GM23248 (cell line): ENCODE data around the gene CFAP43. TPM values are rescaled to one million over a fixed set of nuclear protein-coding genes. Genes with fewer than 3 reads are reported as not detected.

Experiments used
- DNase-seq: peaks from one replicate; pipeline ENCODE4 v3.0.0-alpha.2; 2015
- H2AFZ ChIP-seq: fragments of 200-600 bp; sonication (generic); 2 replicates; pipeline ENCODE4 v1.6.1; 2016; ENCODE audit warnings: antibody characterized with exemption
- H3F3A ChIP-seq: fragments of 200-600 bp; sonication (generic); 2 replicates; pipeline ENCODE4 v1.6.1; 2016; ENCODE audit warnings: mild to moderate bottlenecking, antibody characterized with exemption, mixed run types; ENCODE audit not compliant: insufficient read depth
- H3K27ac ChIP-seq: fragments of 200-600 bp; sonication (generic); 2 replicates; pipeline ENCODE4 v1.5.1; 2016; ENCODE audit warnings: mild to moderate bottlenecking
- H3K27me3 ChIP-seq: fragments of 200-600 bp; sonication (generic); replicated peaks from 2 replicates; pipeline ENCODE4 v1.6.1; 2016; ENCODE audit warnings: mild to moderate bottlenecking; ENCODE audit not compliant: insufficient read depth
- H3K36me3 ChIP-seq: fragments of 200-600 bp; sonication (generic); 2 replicates; pipeline ENCODE4 v1.6.1; 2016; ENCODE audit warnings: low read depth, mild to moderate bottlenecking
- H3K4me1 ChIP-seq: fragments of 200-600 bp; sonication (generic); 2 replicates; pipeline ENCODE4 v1.6.1; 2016; ENCODE audit warnings: mild to moderate bottlenecking; ENCODE audit not compliant: insufficient read depth
- H3K4me2 ChIP-seq: fragments of 200-600 bp; sonication (generic); one replicate; pipeline ENCODE4 v1.6.1; 2016; ENCODE audit warnings: mild to moderate bottlenecking; ENCODE audit not compliant: unreplicated experiment
- H3K4me3 ChIP-seq: fragments of 200-600 bp; sonication (generic); 2 replicates; pipeline ENCODE4 v1.5.1; 2016; ENCODE audit warnings: mild to moderate bottlenecking
- H3K79me2 ChIP-seq: fragments of 200-600 bp; sonication (generic); 2 replicates; pipeline ENCODE4 v1.6.1; 2016; ENCODE audit warnings: mild to moderate bottlenecking; ENCODE audit not compliant: insufficient read depth
- H3K9ac ChIP-seq: fragments of 200-600 bp; sonication (generic); 2 replicates; pipeline ENCODE4 v1.6.1; 2016; ENCODE audit warnings: mild to moderate bottlenecking
- H3K9me2 ChIP-seq: fragments of 200-600 bp; sonication (generic); 2 replicates; pipeline ENCODE4 v1.6.1; 2016; ENCODE audit warnings: mixed run types, mild to moderate bottlenecking, moderate library complexity; ENCODE audit not compliant: insufficient read depth
- H3K9me3 ChIP-seq: fragments of 200-600 bp; sonication (generic); one replicate; pipeline ENCODE4 v1.6.1; 2017; ENCODE audit warnings: low read depth
- H4K20me1 ChIP-seq: fragments of 200-600 bp; sonication (generic); 2 replicates; pipeline ENCODE4 v1.6.0; 2016; ENCODE audit not compliant: insufficient read depth
- EZH2 ChIP-seq: fragments of 200-600 bp; sonication (generic); IDR thresholded peaks from 2 replicates; pipeline ENCODE4 v1.6.1; 2018; ENCODE audit warnings: antibody characterized with exemption, mild to moderate bottlenecking; ENCODE audit not compliant: insufficient read depth, poor library complexity, severe bottlenecking
- EZH2phosphoT487 ChIP-seq: fragments of 200-600 bp; sonication (generic); IDR thresholded peaks from 2 replicates; pipeline ENCODE4 v1.6.1; 2018; ENCODE audit warnings: antibody characterized with exemption, moderate library complexity, mild to moderate bottlenecking, low read depth; ENCODE audit not compliant: insufficient read depth
- WGBS, 2 experiments: methylation state at CpG; one replicate each; pipeline ENCODE4 v1.1.6; 2015 to 2017; ENCODE audit warnings: low lambda C conversion rate in 2 of 2, low coverage in 1 of 2; ENCODE audit errors: missing lambda C conversion rate in 2 of 2; 5-methylcytosine and 5-hydroxymethylcytosine counted together
- in situ Hi-C: fragments of 300-500 bp; cut with MboI; formaldehyde crosslinking; loops from 2 replicates; pipeline ENCODE4 v1.15.0; 2020
- polyA plus RNA-seq: library from polyadenylated mRNA; unstranded; fragments of >200 nt; fragmentation: Nextera tagmentation; extraction: Ambion mirVana; gene quantifications from 2 replicates; pipeline ENCODE4 v1.2.1, GENCODE V29; 2016
- total RNA-seq: library from RNA; depleted of rRNA; stranded (reverse); fragments of >200 nt; shearing (Covaris generic); gene quantifications from 2 replicates; pipeline ENCODE4 v1.2.3, GENCODE V29; 2014

Gene CFAP43
- total and polyA plus RNA-seq, 2 experiments from 2014 or later = 0.14 TPM; not detected in 1

- Histone ChIP-seq H3K4me2 (no peak overlapping the region), H3K4me1 (peaks cover 17% of the 10 kb centered on the region; the same call in 1 of the 2 replicates), H3K9me3 (no peaks in the 10 kb centered on the region), H3K9ac (no peak overlapping the region), H3F3A (no peaks in the 10 kb centered on the region; the same call in 1 of the 2 replicates), H3K36me3 (no peaks in the 10 kb centered on the region), H3K79me2 (peaks cover 9% of the 10 kb centered on the region; the same call in 1 of the 2 replicates), H3K27ac (no peak overlapping the region), H3K4me3 (no peak overlapping the region), H2AFZ (no peak overlapping the region), H4K20me1 (no peaks in the 10 kb centered on the region), H3K9me2 (no peaks in the 10 kb centered on the region), H3K27me3 (no peaks in the 10 kb centered on the region)
- no peak for TF ChIP-seq EZH2phosphoT487
- DNase-seq = no peak
- in situ Hi-C loops = no loop called here
- WGBS, 2 experiments = 98% methylated on average over 2 of the region's 2 CpGs
Observed at GRCh38 chr10:104127411-104127810, 104.8 kb downstream of the CFAP43 start.

- TF ChIP-seq EZH2 (no peak), EZH2phosphoT487 (no peak)
- no peaks in the 10 kb centered on the region for H3K27me3 ChIP-seq
- no peak overlapping the region for H3K9ac ChIP-seq
- peaks cover 17% of the 10 kb centered on the region for H3F3A ChIP-seq
- no peaks in the 10 kb centered on the region for H3K36me3 ChIP-seq
- H2AFZ ChIP-seq = peak overlapping the region; percentile 26; the same call in 1 of the 2 replicates
- WGBS, 2 experiments = 44 to 62% methylated on average over 1 of the region's 1 CpG
- H4K20me1 ChIP-seq = no peaks in the 10 kb centered on the region
- H3K27ac ChIP-seq = no peak overlapping the region
- H3K4me2 ChIP-seq = peak overlapping the region; percentile 93
- peak; percentile 47 for DNase-seq
- in situ Hi-C loops = no loop called here
- no peaks in the 10 kb centered on the region for H3K9me2 ChIP-seq
- H3K79me2 ChIP-seq = peaks cover 10% of the 10 kb centered on the region; the same call in 1 of the 2 replicates
- peaks cover 29% of the 10 kb centered on the region for H3K4me1 ChIP-seq
- no peaks in the 10 kb centered on the region for H3K9me3 ChIP-seq
- peak overlapping the region; percentile 85; the same call in 1 of the 2 replicates for H3K4me3 ChIP-seq
Observed at GRCh38 chr10:104123397-104123796, 108.8 kb downstream of the CFAP43 start.

- DNase-seq = peak; percentile 60
- 16 to 19% methylated on average over 22 to 23 of the region's 23 CpGs for WGBS, 2 experiments
- peak overlapping the region; percentile 85 for H3K4me3 ChIP-seq
- H3K36me3 ChIP-seq = no peaks in the 10 kb centered on the region
- H3K27me3 ChIP-seq = no peaks in the 10 kb centered on the region
- H3K9me3 ChIP-seq = no peaks in the 10 kb centered on the region
- H3K4me2 ChIP-seq = peak overlapping the region; percentile 93
- peaks cover 17% of the 10 kb centered on the region for H3F3A ChIP-seq
- H3K27ac ChIP-seq = peak overlapping the region; percentile 100
- peaks cover 10% of the 10 kb centered on the region; the same call in 1 of the 2 replicates for H3K79me2 ChIP-seq
- peak overlapping the region; percentile 98 for H3K9ac ChIP-seq
- no peaks in the 10 kb centered on the region for H4K20me1 ChIP-seq
- H3K9me2 ChIP-seq = no peaks in the 10 kb centered on the region
- peaks cover 36% of the 10 kb centered on the region for H3K4me1 ChIP-seq
- H2AFZ ChIP-seq = peak overlapping the region; percentile 92
- in situ Hi-C loops = no loop called here
- TF ChIP-seq EZH2phosphoT487 = no peak
Observed at GRCh38 chr10:104122225-104123107, 109.7 kb downstream of the CFAP43 start.

- TF ChIP-seq EZH2 (no peak), EZH2phosphoT487 (no peak)
- peak within 1 kb of the TSS; percentile 92 for H2AFZ ChIP-seq
- peaks cover 10% of the 10 kb centered on the region; the same call in 1 of the 2 replicates for H3K79me2 ChIP-seq
- H3F3A ChIP-seq = peaks cover 17% of the 10 kb centered on the region
- H4K20me1 ChIP-seq = no peaks in the 10 kb centered on the region
- H3K4me2 ChIP-seq = peak within 1 kb of the TSS; percentile 93
- H3K9me3 ChIP-seq = no peaks in the 10 kb centered on the region
- H3K27me3 ChIP-seq = no peaks in the 10 kb centered on the region
- H3K4me3 ChIP-seq = peak within 1 kb of the TSS; percentile 85
- in situ Hi-C loops = no loop called here
- peaks cover 40% of the 10 kb centered on the region for H3K4me1 ChIP-seq
- DNase-seq = peak; percentile 99
- H3K9me2 ChIP-seq = no peaks in the 10 kb centered on the region
- peak within 1 kb of the TSS; percentile 98 for H3K9ac ChIP-seq
- H3K27ac ChIP-seq = peak within 1 kb of the TSS; percentile 100
- WGBS, 2 experiments = 0 to 1% methylated on average over 56 to 67 of the region's 67 CpGs
- no peaks in the 10 kb centered on the region for H3K36me3 ChIP-seq
Observed at GRCh38 chr10:104121485-104122224, 110.5 kb downstream of the CFAP43 start, which contains the start of gene SFR1. TSS of gene SFR1 (plus strand) at chr10:104122171. CDS start at chr10:104122184, 13 bp downstream.
